LNCAP (cell line): ENCODE measurements around the gene ZC3HAV1.

Source experiments
- TF ChIP-seq, protein P1 (sequence below): fragments of 450-650 bp; IDR thresholded peaks from 2 replicates; pipeline ENCODE4 v1.5.1; 2017; ENCODE audit warnings: mild to moderate bottlenecking

Gene ZC3HAV1

DNA sequence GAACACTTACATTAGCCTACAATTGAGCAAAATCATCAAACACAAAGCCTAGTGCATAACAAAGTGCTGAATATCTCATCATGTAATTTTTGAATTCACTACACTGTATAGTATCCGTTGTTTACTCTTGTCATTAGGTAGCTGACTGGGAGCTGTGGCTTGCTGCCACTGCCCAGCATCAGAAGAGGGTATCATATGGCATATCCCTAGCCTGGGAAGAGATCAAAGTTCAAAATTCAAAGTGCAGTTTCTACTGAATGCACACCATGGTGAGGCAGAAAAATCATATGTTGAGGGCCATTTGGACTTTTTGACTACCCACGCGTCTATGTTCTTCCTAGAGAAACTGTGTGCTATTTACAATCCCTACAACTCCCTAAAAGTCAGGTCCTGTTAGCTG is 7.5 kb upstream of the ZC3HAV1 start:
- TF ChIP-seq, protein P1, sequence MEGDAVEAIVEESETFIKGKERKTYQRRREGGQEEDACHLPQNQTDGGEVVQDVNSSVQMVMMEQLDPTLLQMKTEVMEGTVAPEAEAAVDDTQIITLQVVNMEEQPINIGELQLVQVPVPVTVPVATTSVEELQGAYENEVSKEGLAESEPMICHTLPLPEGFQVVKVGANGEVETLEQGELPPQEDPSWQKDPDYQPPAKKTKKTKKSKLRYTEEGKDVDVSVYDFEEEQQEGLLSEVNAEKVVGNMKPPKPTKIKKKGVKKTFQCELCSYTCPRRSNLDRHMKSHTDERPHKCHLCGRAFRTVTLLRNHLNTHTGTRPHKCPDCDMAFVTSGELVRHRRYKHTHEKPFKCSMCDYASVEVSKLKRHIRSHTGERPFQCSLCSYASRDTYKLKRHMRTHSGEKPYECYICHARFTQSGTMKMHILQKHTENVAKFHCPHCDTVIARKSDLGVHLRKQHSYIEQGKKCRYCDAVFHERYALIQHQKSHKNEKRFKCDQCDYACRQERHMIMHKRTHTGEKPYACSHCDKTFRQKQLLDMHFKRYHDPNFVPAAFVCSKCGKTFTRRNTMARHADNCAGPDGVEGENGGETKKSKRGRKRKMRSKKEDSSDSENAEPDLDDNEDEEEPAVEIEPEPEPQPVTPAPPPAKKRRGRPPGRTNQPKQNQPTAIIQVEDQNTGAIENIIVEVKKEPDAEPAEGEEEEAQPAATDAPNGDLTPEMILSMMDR: no peak

DNA sequence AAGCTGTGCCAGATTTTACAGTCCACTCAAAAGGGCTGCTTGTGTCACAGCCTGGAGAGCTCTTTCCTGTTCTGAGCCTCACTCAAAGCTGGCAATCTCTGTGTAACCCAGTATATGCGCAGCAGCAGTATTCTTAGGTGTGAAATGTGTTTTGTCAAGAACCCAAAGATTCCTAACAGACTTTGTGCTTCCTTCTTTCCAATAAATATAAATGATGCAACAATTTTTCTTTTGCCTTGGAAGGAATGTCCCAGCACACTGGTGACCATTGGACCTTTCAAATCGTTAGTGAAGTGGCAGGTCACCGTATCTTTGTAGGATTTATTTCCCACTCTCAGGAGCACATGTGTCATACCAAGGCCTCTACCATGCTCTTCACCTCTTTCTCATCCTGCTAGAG is 5.6 kb upstream of the ZC3HAV1 start:
- TF ChIP-seq, protein P1: no peak

- TF ChIP-seq, protein P1: no peak
Measured at GRCh38 chr7:139114585-139114984, 5.1 kb upstream of the ZC3HAV1 start.

DNA sequence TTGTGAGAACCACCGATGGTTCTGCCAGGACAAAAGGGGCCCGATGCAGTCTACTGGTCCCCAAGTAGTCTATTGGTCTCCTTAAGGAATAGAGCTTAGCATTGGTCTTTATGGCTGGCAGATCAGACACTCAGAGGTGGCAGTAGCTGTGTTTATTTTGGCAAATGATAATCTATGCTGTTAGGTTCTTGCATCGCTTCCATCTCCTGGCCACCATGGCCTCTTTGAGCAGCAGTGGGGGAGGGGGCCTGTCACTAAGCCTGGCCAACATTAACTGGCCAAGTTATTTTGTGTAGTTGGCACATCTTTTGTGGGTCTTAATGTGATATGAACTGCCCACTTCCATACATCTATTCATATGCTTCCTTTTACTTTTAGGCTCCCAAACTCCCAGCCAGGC is 4.5 kb upstream of the ZC3HAV1 start:
- TF ChIP-seq, protein P1: no peak

DNA sequence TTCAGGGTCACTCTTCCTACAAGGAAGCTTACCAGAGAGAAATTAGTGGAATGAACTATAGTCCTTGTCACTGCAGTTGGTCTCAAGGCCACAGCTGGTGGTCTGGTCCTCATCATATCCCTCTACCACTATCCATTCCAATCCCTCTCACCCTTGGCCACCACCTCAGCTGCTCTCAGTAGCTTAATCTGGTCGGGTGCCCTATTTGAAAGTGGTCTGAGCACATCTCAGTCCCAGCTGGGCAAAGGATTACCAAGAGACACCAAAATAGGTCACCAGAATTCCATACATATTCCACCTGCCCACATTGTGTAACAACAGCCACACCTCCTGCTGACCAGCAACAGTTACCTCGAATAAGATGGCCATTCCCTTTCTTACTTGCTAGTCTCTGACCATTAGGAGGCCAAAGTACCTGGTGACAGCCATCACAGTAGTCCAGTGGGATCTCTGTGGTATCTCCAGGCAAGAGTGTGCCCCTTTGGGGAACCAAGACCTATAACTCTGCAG is 3.3 kb upstream of the ZC3HAV1 start:
- TF ChIP-seq, protein P1: no peak

DNA sequence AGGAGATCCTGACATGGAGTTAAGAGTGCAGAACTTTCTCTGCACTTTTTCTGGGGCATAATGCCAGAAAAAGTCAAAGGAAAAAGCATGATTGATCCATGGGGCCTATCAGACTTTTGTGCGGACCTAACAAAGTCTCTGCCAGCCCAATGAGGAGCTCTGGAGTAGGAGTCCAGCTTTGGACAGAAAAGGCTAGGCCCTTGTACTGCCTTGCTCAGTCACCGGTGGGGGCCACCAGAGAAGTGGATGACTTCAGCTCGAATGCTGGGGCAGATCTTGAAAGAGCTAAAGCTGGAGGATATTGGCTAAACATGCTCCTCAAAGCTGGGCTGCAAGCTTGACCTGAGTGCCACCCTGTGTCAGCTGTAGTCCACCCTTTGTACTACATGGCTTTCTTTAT is 2.8 kb upstream of the ZC3HAV1 start:
- TF ChIP-seq, protein P1: no peak

- TF ChIP-seq, protein P1: no peak
Measured at GRCh38 chr7:139111811-139112301, 2.3 kb upstream of the ZC3HAV1 start.

DNA sequence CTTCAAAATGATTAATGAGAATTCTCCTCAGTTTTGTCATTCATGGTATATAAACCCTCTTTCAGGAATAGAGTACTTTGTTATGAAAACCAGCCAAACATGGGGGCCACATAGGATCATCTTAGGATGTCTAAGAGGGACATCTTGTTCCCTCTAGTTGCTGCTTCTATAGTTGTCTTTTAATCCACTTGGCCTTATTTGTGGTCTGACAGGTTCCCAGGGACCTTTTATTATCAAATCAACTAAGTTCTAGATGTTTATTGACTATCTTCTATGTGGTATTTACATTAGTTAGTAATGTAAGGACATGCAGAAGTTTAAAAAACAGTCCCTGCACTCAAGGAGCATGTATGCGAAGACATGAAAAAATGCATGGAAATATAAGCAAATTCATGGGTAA is 1.6 kb upstream of the ZC3HAV1 start:
- TF ChIP-seq, protein P1: no peak
